GM19397 (cell line): ENCODE measurements around the gene GSX2.
"Not testable (repeated sequence)": the region's sequence is repeated elsewhere in the genome, so short reads cannot be mapped to it uniquely, and the experiment has no call there.

Experiments used
- ATAC-seq: cut with Tn5 transposase; IDR thresholded peaks from one replicate; pipeline ENCODE4 v1.9.1; 2021; ENCODE audit warnings: mild to moderate bottlenecking, moderate library complexity; ENCODE audit not compliant: unreplicated experiment

GSX2 gene

DNA sequence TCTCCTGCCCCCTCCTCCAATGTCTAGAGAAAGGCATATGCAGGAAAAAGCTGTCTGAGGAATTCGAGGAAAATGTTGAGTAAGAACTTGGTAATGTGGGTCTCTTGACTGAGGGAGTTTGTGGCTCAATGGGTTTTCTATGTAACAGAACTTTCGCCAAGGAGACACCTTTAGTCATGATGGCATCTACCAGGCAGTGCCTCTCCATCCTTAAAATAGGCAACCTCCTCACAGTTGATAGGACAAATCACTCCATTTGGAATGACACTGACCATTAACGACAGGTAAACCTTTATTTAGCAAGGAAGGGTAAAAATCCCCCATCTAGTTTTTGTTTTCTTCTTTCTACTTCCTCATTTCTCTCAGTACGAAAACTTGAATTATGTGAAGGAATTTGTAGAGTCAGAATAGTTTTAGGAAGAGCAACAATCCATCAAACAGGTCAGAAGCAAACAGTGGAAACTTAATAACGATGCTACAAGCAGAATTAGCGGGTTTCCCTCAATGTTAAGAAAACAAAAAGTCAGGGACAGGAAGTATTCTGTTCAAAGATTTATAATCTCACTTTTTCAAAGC, 2.7 kb downstream of the GSX2 start:
- ATAC-seq: no peak

DNA sequence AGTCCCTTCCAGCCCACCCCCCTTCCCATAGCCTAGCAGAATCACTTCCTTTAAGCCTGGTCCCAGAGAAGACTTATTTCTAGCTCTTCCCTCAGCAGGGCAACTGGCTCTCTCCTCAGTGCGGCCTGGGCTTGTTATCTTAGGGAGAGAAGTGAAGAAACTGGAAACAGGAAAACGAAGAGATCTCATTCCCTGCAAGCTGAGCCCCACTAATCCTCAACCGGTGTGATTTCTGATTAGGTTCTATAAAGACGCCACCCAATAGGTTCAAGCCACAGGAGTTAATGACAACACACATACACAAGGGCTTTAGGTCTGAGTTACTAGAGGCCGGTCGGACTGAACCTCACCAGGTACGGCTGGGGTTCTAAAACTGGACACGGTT, 3.2 kb downstream of the GSX2 start:
- ATAC-seq: no peak

GRCh38 chr4:54104907-54105306, 4.9 kb downstream of the GSX2 start:
- no peak for ATAC-seq

DNA sequence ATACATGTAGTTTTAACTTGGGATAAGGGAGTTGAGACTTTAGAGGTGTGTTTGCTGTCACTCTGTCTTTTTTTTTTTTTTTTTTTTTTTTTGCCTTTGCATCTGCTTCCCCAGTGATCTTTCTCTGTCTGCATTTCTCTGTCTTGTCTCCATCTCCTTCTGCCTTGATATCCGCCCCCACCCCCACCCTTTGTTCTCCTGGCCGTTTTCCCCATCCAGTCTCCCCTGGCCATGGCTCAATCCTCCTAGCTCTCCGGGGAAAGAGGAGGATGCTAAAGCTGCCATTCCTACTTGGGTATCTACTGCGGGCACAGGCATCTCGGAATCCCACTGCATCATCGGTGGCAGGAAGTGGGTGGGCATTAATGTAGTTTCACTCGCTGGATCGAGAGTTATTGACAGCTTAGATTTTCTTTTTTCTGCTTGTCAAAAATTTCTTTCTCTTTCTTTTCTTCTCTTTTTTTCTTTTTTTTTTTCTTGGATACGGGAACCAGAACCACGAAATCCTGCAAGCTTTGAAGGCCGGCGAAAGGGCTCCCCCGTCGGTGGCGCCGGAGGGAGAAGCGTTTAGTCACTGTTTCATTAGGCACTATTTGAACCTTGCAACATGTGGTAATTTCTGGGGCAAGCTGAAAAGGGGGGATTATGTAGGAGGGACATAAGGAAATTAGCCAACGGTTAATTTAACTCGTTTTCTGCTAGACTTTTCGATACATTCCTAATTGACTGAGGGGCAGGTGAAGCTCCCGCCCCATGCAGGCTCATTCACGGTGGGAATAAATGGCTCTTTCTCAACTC, 8.2 kb downstream of the GSX2 start:
- ATAC-seq: no peak

- ATAC-seq: no peak
Measured at GRCh38 chr4:54109241-54110018, 9.5 kb downstream of the GSX2 start.

- ATAC-seq: no peak
Measured at GRCh38 chr4:54110019-54110416, 10.1 kb downstream of the GSX2 start.

DNA sequence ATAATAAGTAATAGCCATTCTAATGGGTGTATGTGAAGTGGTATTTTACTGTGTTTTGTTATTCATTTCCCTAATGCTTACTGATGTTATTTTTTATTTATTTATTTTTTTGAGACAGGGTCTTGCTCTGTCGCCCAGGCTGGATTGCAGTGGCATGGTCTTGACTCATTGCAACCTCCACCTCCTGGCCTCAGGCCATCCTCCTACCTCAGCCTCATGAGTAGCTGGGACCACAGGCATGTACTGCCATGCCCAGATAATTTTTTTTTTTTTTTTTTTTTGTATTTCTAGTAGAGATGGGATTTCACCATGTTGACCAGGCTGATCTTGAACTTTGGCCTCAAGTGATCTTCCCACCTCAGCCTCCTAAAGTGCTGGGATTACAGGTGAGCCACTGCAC, 13.2 kb downstream of the GSX2 start:
- ATAC-seq: not testable (repeated sequence)

GRCh38 chr4:54116246-54116645, 16.3 kb downstream of the GSX2 start:
- ATAC-seq: not testable (repeated sequence)

GRCh38 chr4:54118850-54119589, 19.1 kb downstream of the GSX2 start:
- ATAC-seq: no peak

DNA sequence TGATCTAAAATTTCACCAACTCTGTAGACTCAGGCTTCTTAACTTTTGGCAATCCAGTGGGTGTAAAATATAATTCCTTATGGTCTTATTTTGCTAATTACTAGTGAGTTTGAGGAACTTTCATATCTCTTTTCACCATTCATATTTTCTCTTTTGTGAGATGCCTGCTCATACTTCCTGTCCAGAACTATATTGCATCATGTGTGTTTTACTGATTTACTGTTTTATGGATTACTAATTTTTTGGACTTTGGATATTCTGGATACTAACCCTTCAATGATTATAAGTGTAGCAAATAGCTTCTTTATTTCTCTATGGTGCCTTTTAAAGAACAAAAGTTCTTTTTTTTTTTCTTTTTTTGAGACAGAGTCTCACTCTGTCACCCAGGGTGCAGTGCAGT, 20.6 kb downstream of the GSX2 start:
- ATAC-seq: no peak

DNA sequence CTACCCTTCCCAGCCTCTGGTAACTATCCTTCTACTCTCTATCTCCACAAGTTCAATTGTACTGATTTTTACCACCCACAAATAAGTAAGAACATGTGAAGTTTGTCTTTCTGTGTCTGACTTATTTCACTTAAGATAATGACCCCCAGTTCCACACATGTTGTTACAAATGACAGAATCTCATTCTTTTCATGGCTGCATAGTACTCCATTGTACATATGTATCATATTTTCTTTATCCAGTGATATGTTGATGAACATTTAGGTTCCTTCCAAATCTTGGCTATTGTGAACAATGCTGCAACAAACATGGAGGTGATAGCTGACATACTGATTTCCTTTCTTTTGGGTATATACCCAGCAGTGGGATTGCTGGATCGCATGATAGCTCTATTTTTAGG, 27.7 kb downstream of the GSX2 start:
- no peak for ATAC-seq

DNA sequence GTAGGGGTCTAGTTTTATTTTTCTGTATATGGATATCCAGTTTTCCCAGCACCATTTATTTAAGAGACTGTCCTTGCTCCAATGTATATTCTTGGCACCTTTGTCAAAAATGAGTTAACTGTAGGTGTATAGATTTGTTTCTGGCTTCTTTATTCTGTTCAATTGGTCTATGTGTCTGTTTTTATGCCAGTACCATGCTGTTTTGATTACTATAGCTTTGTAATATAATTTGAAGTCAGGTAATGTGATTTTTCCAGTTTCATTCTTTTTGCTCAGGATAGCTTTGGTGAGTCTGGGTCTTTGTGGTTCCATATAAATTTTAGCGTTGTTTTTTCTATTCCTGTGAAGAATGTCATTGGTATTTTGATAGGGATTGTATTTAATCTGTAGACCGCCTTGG, 28.7 kb downstream of the GSX2 start:
- ATAC-seq: not testable (repeated sequence)

DNA sequence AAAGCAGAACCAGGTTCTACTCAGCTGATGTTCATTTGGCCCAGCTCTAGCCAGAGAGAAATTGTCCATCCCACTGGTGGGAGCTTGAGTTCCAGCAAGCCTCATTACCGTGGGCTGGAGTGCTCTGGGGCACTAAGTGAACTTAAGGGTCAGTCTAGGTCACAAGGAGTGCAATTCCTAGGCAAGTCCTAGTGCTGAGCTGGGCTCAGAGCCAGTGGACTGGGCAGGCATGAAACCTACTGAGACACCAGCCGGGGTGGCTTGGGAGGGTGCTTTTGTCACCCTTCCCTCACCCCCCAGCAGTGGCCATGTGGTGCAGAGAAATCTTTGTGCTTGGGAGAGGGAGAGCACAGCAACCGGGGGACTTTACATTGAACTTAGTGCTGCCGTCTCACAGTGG, 39.4 kb downstream of the GSX2 start:
- ATAC-seq: no peak

DNA sequence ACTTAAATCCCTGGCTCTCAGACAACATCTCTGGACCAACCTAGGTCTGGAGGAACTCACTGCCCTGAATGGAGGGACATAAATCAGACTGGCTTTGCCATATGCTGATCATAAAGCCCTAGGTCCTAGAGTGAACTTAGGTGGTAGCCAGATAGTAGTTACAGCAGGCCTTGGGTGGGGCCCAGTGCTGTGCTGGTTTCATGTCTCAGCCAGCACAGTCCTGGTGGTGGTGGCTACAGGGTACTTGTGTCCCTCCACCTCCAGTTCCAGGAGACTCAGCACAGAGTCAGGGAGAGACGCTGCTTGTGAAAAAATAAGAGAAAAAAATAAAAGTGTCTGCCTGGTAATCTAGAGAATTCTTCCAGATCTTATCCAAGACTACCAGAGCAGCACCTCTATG, 40.3 kb downstream of the GSX2 start:
- no peak for ATAC-seq

DNA sequence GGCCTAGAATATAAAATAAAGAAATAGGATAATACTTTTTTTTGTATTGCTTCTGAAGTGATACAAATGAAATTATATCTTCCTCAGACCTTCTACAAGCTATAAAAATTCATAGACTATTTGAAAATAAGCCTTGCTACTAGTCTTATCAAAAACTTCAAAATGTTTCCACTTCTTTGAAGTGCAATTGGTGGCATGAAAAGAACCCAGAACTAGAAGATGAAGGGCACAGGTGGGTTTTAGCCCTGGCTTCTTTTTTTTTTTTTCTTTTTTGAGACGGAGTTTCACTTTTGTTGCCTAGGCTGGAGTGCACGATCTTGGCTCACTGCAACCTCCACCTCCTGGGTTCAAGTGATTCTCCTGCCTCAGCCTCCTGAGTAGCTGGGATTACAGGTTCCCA, 44.2 kb downstream of the GSX2 start:
- no peak for ATAC-seq

DNA sequence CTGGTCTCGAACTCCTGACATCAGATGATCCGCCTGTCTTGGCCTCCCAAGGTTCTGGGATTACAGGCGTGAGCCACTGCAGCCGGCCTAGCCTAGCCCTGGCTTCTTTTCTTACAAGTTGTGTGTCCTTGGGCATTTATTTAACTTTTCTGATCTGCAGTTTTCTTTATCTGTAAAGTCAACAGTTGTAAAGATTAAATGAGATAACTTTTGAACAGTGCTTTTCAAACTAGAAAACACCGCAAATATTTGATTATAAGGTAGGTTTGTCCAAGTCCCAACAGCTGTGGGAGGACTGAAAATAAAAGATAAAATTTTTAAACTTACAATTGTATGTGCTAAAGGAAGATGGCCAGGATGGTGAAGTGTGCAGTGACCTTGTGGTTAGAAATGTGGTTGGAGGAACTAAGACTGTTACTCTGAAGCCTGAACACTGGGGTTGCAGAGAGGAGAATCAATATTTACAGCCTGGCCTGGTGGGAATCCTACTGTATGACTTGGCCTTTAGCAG, 44.8 kb downstream of the GSX2 start:
- no peak for ATAC-seq

GRCh38 chr4:54146139-54146538, 46.2 kb downstream of the GSX2 start:
- no peak for ATAC-seq

- ATAC-seq: no peak
Measured at GRCh38 chr4:54149323-54149722, 49.4 kb downstream of the GSX2 start.
